ENCODE measurements around the gene MRPS26.

GRCh38 chr20:3068075-3068474 lies 22.2 kb downstream of the MRPS26 start:
- TF ChIP-seq CTCF (IDR thresholded peaks at IDR 0.05; ENCODE audit: low read depth, low read length, missing input control) (no peak), RAD21 (IDR thresholded peaks at IDR 0.05) (no peak), JUND (IDR thresholded peaks at IDR 0.05) (no peak), MAX (IDR thresholded peaks at IDR 0.05) (no peak), NR2F2 (IDR thresholded peaks at IDR 0.05) (no peak), YY1 (IDR thresholded peaks at IDR 0.05) (no peak), EGR1 (IDR thresholded peaks at IDR 0.05; ENCODE audit: low read depth in 2 of 2) (no peak), REST (IDR thresholded peaks at IDR 0.05) (no peak)
